GM12872 (cell line): ENCODE data around the gene FUZ.
A peak's percentile ranks its signal among the peaks of the same experiment; 100 is the strongest.

Experiments used
- TF ChIP-seq, protein P1 (sequence below): IDR thresholded peaks from 3 replicates; pipeline ENCODE4 v1.5.1; 2011; ENCODE audit warnings: low read depth, mild to moderate bottlenecking, low read length, moderate library complexity; ENCODE audit not compliant: insufficient read depth

Gene FUZ

DNA sequence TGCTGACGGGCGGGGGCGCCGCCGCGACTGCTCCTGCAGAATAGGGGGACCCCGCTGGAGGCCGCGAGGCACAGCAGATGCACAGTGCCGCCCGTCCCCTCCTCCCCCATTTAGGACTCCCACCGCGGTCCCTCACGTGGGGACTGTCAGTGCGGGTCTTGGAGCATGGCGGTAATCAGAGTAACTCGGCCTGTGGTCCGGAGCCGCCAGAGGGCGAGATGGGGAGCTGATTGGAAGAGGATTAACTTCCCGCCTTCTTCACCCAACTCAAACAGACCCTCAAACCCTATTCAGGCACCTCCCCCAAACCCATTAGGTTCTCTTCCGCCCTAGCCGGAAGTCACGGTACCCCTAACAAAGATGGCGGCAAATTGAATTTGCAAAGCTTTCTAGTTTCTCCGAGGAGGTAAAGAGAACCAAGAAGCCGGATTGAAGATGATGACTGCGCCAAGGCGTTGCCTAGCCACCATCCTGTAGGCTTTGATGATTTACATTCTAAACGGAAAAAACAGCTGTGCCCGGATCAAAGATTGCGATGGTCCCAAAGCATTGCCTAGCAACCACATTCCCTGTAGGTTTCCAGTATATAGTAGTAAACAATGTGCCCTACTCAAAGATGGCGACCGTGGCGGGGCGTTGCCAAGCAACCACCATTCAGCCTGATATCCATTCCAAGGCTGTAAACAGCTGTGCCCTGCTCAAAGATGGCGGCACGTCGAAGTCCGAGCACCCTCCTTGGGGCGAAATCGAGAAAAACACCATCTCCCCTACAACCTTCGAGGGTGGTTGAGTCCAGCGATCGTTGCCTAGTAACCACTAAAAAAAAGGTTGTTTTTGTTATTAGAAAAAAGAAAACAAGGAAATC lies at the start of gene FUZ:
Gene FUZ (minus strand): TSS at position 296 of the 865 bp plus-strand sequence. CDS start 186 bp downstream, at position 110.
- TF ChIP-seq, protein P1, sequence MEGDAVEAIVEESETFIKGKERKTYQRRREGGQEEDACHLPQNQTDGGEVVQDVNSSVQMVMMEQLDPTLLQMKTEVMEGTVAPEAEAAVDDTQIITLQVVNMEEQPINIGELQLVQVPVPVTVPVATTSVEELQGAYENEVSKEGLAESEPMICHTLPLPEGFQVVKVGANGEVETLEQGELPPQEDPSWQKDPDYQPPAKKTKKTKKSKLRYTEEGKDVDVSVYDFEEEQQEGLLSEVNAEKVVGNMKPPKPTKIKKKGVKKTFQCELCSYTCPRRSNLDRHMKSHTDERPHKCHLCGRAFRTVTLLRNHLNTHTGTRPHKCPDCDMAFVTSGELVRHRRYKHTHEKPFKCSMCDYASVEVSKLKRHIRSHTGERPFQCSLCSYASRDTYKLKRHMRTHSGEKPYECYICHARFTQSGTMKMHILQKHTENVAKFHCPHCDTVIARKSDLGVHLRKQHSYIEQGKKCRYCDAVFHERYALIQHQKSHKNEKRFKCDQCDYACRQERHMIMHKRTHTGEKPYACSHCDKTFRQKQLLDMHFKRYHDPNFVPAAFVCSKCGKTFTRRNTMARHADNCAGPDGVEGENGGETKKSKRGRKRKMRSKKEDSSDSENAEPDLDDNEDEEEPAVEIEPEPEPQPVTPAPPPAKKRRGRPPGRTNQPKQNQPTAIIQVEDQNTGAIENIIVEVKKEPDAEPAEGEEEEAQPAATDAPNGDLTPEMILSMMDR = peak; percentile 17; the same call in 1 of the 3 replicates

DNA sequence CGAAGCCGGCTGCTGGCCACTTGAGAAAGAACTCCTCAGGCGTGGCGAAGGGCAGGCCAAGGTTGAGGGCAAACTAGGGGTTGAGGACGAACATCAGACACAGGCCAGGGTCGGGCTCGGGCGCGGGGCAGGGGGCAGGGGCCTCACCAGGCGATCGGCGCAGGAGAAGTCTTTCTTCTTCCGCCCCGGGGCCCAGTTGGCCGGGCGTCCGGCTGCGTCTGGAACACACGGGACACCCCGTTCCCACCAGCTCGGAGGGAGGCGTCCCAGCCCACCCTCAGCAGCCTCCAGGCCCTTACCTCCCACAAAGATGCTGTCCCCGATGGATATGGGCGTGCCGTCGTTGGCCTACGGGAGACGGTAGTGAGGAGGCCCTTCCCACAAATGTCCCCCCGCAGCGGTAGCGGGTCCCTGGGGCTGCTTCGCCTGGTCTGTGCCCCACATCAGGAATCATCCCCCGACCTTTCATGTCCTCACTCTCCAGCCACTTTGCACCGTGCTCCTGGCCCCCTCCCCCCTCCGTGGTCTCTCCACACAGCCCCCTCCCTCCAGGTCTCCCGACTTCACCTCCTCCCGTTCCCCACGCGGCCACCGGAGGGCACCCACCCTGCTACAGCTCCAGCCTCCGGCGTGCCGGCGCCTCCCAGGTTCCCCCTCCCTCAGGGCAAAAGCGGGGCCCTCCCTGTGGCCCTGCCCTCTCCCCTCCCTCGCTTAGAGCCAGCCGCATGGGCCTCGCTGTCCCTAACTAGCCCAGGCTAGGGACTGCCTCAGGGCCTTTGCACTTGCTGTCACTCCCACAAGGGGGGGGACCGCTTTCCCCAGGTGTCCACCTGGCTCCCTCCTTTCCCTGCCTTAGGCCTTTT lies 49.5 kb upstream of the FUZ start:
- TF ChIP-seq, protein P1 = peak; percentile 20; the same call in 1 of the 3 replicates

DNA sequence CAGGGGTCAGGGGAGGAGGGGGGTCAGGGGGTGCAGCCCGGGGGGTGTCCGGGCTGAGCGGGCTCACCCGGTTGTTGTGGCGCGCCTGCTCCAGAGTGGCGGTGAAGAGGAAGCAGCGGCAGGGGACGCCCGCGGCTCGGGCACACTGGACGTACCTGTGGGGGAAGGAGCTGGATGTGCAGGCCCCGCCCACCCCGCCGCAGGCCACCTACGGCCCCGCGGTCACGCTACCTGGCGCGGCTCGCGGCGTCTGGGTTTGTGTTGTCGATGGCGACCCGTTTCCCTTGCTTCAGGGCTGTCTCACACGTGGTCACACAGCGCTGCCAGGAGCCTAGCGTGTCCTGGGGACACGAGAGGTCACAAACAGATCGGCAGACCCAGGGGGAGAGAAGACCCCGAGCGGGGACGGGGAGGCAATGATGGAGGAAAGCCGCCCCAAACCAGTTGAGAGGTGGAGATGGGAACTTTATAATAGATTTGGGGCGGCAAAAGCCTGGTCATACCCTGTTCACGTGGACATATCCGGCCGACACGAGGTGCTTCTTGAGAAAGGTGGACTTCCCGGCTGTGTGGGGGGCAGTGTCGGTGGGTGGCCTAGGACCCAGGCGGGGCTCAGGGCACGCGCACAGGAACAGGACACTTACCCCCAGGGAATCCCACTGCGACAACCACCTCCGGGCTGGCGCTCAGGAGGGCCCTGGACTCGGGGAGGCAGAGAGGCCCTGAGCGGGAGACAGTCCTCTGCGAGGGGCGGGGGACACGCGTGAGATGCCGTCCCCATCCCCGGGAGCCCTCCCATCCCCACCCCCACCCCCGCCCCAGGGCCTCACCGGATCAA lies 48.7 kb upstream of the FUZ start:
- TF ChIP-seq, protein P1 = no peak

DNA sequence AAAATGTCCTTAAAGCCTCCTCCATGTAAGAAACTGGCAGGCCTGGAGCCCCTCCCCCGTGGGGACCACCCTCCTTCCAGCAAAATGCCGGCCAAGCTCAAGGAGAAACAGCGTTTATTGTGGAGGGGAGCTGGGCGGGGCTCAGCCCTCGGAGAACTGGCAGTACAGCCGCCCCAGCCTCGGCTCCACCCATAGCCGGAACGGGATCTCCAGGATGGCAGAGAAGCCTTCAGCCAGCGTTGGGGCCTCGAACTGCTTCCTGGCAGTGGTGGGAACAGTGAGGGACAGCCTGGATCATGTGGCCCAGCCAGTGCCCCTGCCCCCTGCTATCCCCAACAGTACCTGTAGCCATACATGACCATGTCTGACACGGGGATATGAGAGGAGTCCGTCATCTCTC lies 48.0 kb upstream of the FUZ start:
- TF ChIP-seq, protein P1 = no peak

GRCh38 chr19:49860336-49861102 lies 47.4 kb upstream of the FUZ start:
- TF ChIP-seq, protein P1 = no peak

- TF ChIP-seq, protein P1 = no peak
Measured at GRCh38 chr19:49859682-49860335, 46.7 kb upstream of the FUZ start.
